BE2C (cell line): ENCODE results near the gene SESN2.

Experiments
- DNase-seq: peaks from one replicate; pipeline ENCODE4 v3.0.0-alpha.2; 2020
- H3K27me3 ChIP-seq: fragments of 250-450 bp; sonication (Bioruptor Pico); 2 replicates; pipeline ENCODE4 v1.5.1; 2020; ENCODE audit warnings: mild to moderate bottlenecking
- H3K36me3 ChIP-seq: fragments of 250-450 bp; sonication (Bioruptor Pico); 2 replicates; pipeline ENCODE4 v1.5.1; 2020; ENCODE audit warnings: mild to moderate bottlenecking
- H3K4me1 ChIP-seq: fragments of 250-450 bp; sonication (Bioruptor Pico); 2 replicates; pipeline ENCODE4 v1.5.1; 2020
- H3K4me3 ChIP-seq: 2 replicates; pipeline ENCODE4 v1.5.1; 2011; ENCODE audit warnings: low read depth, low read length
- H3K9me3 ChIP-seq: fragments of 250-450 bp; sonication (Bioruptor Pico); 2 replicates; pipeline ENCODE4 v1.5.1; 2020
- TF ChIP-seq, protein P1 (sequence below): IDR thresholded peaks from 2 replicates; pipeline ENCODE4 v1.5.1; 2012; ENCODE audit warnings: mild to moderate bottlenecking, low read depth, low read length

The SESN2 gene

GRCh38 chr1:28267633-28268032, 8.3 kb downstream of the SESN2 start:
- Histone ChIP-seq H3K4me3 (no peak overlapping the region), H3K36me3 (peaks cover under 1% of the 10 kb centered on the region), H3K9me3 (no peaks in the 10 kb centered on the region), H3K4me1 (no peaks in the 10 kb centered on the region), H3K27me3 (no peaks in the 10 kb centered on the region)
- TF ChIP-seq, protein P1, sequence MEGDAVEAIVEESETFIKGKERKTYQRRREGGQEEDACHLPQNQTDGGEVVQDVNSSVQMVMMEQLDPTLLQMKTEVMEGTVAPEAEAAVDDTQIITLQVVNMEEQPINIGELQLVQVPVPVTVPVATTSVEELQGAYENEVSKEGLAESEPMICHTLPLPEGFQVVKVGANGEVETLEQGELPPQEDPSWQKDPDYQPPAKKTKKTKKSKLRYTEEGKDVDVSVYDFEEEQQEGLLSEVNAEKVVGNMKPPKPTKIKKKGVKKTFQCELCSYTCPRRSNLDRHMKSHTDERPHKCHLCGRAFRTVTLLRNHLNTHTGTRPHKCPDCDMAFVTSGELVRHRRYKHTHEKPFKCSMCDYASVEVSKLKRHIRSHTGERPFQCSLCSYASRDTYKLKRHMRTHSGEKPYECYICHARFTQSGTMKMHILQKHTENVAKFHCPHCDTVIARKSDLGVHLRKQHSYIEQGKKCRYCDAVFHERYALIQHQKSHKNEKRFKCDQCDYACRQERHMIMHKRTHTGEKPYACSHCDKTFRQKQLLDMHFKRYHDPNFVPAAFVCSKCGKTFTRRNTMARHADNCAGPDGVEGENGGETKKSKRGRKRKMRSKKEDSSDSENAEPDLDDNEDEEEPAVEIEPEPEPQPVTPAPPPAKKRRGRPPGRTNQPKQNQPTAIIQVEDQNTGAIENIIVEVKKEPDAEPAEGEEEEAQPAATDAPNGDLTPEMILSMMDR: no peak
- DNase-seq: no peak

DNA sequence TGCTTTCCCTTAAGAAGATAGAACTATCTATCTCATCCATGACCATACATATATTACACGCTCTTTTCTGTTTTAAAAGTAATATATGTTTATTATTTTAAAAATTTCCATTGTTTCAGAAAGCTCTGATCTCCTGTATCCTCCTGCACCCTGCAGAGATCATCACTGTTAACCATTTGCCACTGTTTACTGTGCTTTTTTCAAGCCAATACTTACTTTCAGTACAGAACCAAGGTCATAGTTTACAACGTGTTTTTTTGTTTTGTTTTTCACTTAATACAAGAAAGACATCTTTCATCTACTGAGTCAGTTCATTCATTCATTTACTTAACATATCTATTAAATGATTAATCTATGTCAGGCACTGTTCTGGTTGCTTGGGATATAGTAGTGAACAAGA, 10.2 kb downstream of the SESN2 start:
- Histone ChIP-seq H3K27me3 (no peaks in the 10 kb centered on the region), H3K4me1 (no peaks in the 10 kb centered on the region), H3K36me3 (peaks cover 5% of the 10 kb centered on the region), H3K4me3 (no peak overlapping the region), H3K9me3 (no peaks in the 10 kb centered on the region)
- TF ChIP-seq, protein P1: no peak
- DNase-seq: no peak

- Histone ChIP-seq H3K36me3 (peaks cover 5% of the 10 kb centered on the region), H3K4me1 (no peaks in the 10 kb centered on the region)
Measured at GRCh38 chr1:28272215-28272852, 13.0 kb downstream of the SESN2 start.

GRCh38 chr1:28273216-28273860, 14.0 kb downstream of the SESN2 start:
- no peaks in the 10 kb centered on the region for H3K27me3 ChIP-seq
- no peaks in the 10 kb centered on the region for H3K4me1 ChIP-seq
- DNase-seq: no peak
- TF ChIP-seq, protein P1: no peak
- no peak overlapping the region for H3K4me3 ChIP-seq
- H3K9me3 ChIP-seq: no peaks in the 10 kb centered on the region
- peaks cover 5% of the 10 kb centered on the region for H3K36me3 ChIP-seq

More at GRCh38 chr1:28272215-28272852, 13.0 kb downstream of the SESN2 start:
- H3K27me3 ChIP-seq: no peaks in the 10 kb centered on the region
- no peak overlapping the region for H3K4me3 ChIP-seq
- H3K9me3 ChIP-seq: no peaks in the 10 kb centered on the region
- DNase-seq: no peak
- TF ChIP-seq, protein P1: no peak

- no peaks in the 10 kb centered on the region for H3K4me1 ChIP-seq
- H3K36me3 ChIP-seq: no peaks in the 10 kb centered on the region
- no peaks in the 10 kb centered on the region for H3K27me3 ChIP-seq
- no peaks in the 10 kb centered on the region for H3K9me3 ChIP-seq
- no peak for DNase-seq
- no peak overlapping the region for H3K4me3 ChIP-seq
- TF ChIP-seq, protein P1: no peak
Measured at GRCh38 chr1:28278763-28279162, 19.4 kb downstream of the SESN2 start.

- DNase-seq: no peak
- H3K36me3 ChIP-seq: no peaks in the 10 kb centered on the region
- no peaks in the 10 kb centered on the region for H3K4me1 ChIP-seq
Measured at GRCh38 chr1:28279721-28280120, 20.4 kb downstream of the SESN2 start.

More at GRCh38 chr1:28279721-28280120, 20.4 kb downstream of the SESN2 start:
- Histone ChIP-seq H3K27me3 (no peaks in the 10 kb centered on the region), H3K9me3 (no peaks in the 10 kb centered on the region), H3K4me3 (no peak overlapping the region)
- TF ChIP-seq, protein P1: no peak
